NCI-H2107 treated with DMSO at 0.1 percent for 48 hours (cell line): ENCODE data around the gene NDUFS6.
A peak's percentile ranks its signal among the peaks of the same experiment; 100 is the strongest.
"Not testable (repeated sequence)": the region's sequence is repeated elsewhere in the genome, so short reads cannot be mapped to it uniquely, and the experiment has no call there.

Experiments used
- DNase-seq: peaks from one replicate; lab custom pipeline; 2025; ENCODE audit not compliant: unreplicated experiment; lab: John Stamatoyannopoulos, UW

The NDUFS6 gene

GRCh38 chr5:1796371-1797102 lies 4.7 kb upstream of the NDUFS6 start:
- DNase-seq, result no peak

GRCh38 chr5:1797103-1797800 lies 4.0 kb upstream of the NDUFS6 start:
- DNase-seq, result no peak

GRCh38 chr5:1797855-1798254 lies 3.4 kb upstream of the NDUFS6 start:
- no peak for DNase-seq

- DNase-seq, result not testable (repeated sequence)
Observed at GRCh38 chr5:1798589-1798988, 2.6 kb upstream of the NDUFS6 start.

GRCh38 chr5:1799110-1799601 lies 2.1 kb upstream of the NDUFS6 start:
- no peak for DNase-seq

GRCh38 chr5:1799602-1800471 lies 1.4 kb upstream of the NDUFS6 start, which contains the start of gene MRPL36:
Gene MRPL36 (minus strand): TSS chr5:1799837. CDS start chr5:1798935, 902 bp downstream.
- DNase-seq, result peak; percentile 47

- peak; percentile 65 for DNase-seq
Observed at GRCh38 chr5:1800472-1801221, 560 bp upstream of the NDUFS6 start.

DNA sequence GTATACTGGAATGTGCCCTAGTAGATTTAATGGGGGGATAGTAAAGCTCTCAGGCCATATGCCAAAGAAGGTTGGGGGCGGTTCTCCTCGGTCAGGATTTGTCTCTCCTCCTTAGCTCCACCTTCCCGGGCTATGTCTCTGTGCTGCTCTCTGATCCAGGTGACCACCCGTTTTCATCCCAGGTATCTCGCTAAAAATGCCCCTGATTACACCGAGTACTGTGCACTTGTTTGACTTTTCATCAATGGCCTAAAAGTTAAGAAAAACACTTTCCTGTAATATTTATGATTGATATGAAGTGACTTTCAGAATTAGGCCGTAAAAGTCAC lies 724 bp downstream of the NDUFS6 start:
- no peak for DNase-seq

DNA sequence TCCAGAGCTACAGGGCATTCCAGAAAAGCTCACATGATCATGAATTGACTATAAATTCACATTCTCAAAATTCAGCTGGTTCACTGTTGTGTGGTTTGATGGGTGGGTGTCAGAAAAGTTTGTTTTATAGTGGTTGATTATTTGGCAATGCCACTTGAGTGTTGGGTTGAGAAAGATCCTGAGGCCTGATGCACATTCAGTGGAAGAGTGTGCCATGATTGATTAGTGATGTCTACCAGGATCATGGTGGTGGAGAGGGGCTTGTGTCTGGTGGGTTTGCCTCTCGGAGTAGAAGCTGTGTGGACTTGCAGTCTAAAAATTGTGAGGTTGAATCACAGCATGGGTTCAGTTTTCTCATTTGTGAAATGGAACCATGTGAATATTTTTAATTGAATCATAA lies 2.0 kb downstream of the NDUFS6 start:
- DNase-seq, result no peak

GRCh38 chr5:1804001-1804690 lies 2.9 kb downstream of the NDUFS6 start:
- DNase-seq, result no peak

DNA sequence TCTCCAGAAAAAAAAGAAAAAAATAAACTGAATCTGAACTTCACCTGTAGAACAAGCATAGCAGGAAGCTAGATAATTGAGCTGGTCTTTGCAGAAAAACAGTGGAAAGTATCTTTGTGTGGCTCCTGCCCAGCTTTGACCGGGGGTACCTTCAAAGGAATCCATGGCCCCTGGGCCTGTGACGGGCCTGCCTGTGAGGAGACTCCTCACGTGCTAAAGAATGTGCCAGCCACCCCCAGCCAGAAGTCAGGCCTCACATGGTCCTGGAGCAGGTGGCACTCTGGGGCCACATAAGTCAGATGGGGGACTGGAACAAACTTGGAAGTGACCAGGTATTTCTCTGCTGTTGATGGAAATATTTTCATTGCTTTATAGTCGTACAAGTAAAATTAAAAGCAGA lies 4.1 kb downstream of the NDUFS6 start:
- no peak for DNase-seq

GRCh38 chr5:1805736-1806135 lies 4.5 kb downstream of the NDUFS6 start:
- no peak for DNase-seq

DNA sequence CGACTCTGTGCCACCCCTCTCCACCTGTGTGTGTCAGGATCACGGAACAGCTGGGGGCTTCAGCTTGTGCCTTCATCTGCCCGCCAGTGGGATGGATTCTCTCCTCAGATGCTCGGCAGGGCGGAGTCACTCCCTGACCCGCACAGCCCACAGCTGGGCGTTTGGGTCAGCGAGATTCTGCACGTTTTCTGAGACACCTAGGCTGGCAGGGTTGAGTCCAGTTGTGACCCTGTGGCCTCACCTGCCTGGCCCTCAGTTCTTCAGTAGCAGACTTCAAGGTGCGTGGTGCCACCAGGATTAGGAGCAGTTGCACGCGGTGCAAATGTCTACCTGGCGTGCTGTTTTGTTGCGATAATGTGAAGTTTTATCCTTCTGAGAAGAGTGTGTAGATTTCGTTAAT lies 5.0 kb downstream of the NDUFS6 start:
- DNase-seq, result no peak

GRCh38 chr5:1806974-1807373 lies 5.8 kb downstream of the NDUFS6 start:
- no peak for DNase-seq

GRCh38 chr5:1807451-1808185 lies 6.4 kb downstream of the NDUFS6 start:
- DNase-seq, result no peak

DNA sequence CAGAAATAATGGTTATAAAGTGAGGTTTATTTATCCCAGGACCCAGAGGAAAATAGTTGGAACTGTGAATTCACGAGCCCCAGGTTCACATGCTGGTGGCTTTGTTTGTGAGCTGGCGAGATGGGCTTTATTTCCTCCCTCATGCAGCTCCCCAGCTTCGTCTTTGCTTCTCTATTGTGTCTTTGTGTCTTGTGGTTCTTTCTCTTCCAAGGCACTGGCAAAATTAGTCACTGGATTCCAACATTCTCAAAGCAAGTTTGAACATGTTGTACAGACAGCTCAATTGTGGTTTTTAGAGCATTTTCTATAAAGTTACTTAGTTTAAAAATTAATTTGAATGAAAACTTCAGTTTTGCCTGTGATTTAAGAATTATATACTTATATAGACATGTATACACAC lies 7.2 kb downstream of the NDUFS6 start:
- no peak for DNase-seq

- DNase-seq, result no peak
Observed at GRCh38 chr5:1809416-1810035, 8.3 kb downstream of the NDUFS6 start.

- no peak for DNase-seq
Observed at GRCh38 chr5:1810581-1811101, 9.4 kb downstream of the NDUFS6 start.
